Activated CD4-positive, CD25-positive, alpha-beta regulatory T cell treated with anti-CD3 and anti-CD28 coated beads, Interleukin-2, amount 50 U/mL, for 16 hours (primary cell): ENCODE data around the gene TNFSF13B.
"Not testable (repeated sequence)": the region's sequence is repeated elsewhere in the genome, so short reads cannot be mapped to it uniquely, and the experiment has no call there.

Experiments
- DNase-seq: peaks from one replicate; pipeline ENCODE4 v3.0.0-alpha.2; 2020; ENCODE audit warnings: low read depth, low spot score

Gene TNFSF13B

DNA sequence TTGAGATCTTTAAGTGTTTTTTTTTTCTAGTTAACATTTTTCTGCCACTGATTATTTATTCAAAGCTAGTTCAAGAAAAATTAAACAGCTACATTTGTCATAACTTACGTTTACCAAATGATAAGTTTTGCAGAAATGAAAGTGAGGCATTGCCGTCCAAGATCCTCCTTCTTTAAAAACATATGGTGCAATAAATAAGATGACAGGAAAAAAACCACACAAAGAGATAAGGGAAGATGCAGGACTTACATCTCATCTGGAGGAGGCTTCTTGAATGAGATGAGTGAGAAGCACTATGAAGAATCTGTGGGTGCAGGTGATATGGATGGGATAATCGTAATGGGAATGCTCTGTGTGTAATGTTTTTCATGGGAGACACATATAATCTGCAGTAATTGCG lies 12.4 kb downstream of the TNFSF13B start:
- no peak for DNase-seq

DNA sequence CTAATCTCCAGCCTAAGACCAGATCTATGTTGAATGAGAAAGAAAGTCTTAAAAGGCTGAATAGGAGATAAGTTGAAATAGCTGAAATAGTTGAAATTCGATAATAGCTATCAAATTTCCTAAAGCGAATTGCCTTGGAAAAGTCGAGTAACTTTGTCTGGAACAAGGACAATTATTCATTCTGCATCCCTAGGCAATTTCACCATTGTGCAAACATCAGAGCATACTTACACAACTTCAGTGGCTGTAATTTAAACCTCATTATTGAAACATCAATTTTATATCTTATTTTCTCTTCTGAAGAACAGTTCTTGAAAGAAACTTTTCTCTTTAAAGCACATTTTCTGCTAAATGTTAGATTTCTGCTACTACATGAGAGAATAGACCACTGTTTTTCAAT lies 13.6 kb downstream of the TNFSF13B start:
- no peak for DNase-seq

DNA sequence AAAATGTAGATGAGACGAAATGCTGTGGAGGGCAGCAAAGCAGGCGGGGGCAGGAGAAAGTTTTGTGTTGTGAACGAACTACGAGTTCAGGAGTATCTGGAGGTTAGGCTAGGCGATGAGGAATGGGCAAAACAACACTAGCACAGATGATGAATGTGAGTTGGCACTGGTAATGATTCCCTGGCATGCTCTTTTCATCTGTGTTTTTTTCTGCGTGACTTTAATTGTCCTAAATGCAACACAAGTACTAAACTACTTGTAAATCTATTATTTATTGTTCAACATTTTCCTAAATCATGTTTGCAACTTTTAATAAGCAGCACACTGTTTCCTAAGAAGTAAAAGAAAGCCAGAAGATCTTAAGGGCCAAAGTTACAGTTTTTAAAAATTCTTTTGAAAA lies 19.2 kb downstream of the TNFSF13B start:
- DNase-seq, result no peak

DNA sequence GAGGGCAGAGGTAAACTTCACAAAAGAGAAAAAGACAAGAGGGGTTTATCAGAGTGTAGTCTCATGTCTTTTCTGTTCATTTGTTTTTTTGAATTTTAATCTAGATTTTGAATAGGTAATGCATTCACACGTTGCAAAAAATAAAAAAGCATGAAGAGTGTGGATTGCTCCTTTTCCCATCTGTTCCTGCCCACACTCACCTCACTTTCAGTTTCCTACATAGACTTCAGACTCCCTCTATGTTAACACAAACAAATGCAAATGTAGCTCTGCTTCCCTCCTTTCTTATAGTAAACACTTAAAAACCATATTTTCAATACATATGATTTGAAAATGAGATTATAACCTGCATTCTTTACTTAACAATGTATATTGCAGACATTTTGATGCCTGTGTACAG lies 20.3 kb downstream of the TNFSF13B start:
- no peak for DNase-seq

DNA sequence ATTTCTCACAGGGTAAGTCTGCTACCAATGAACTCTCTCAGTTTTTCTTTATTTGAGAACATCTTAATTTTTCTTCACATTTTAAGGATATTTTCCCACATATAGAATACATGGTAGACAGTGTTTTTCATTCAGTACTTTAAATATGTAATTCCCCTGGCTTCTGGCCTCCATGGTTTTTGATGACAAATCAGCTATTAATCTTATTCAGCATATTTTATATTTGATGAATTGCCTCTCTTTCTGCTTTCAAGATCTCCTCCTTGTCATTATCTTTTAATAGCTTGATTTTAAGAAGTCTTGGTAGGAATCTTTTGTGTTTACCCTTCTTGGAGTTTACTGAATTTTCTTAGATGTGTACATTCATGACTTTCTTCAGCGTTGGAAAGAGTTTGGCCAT lies 27.6 kb downstream of the TNFSF13B start:
- no peak for DNase-seq

DNA sequence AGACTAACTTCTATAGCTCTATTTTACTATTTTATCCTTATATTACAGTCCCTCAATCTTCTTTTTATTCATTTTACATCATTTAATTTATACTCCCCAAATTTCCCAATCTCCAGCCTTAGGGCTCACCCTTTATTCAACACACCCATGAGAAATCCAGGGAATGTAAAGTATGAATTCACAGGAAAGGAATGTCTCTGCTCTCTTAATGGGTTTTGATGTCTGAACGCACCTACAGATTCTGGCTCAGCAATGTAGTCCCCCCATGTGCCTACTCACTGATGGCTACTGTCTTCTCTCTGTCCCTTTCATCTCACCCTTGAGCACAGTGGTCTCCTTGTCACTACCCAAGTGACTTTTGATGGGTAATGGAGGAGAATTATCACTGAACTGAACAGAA lies 32.8 kb downstream of the TNFSF13B start:
- no peak for DNase-seq

DNA sequence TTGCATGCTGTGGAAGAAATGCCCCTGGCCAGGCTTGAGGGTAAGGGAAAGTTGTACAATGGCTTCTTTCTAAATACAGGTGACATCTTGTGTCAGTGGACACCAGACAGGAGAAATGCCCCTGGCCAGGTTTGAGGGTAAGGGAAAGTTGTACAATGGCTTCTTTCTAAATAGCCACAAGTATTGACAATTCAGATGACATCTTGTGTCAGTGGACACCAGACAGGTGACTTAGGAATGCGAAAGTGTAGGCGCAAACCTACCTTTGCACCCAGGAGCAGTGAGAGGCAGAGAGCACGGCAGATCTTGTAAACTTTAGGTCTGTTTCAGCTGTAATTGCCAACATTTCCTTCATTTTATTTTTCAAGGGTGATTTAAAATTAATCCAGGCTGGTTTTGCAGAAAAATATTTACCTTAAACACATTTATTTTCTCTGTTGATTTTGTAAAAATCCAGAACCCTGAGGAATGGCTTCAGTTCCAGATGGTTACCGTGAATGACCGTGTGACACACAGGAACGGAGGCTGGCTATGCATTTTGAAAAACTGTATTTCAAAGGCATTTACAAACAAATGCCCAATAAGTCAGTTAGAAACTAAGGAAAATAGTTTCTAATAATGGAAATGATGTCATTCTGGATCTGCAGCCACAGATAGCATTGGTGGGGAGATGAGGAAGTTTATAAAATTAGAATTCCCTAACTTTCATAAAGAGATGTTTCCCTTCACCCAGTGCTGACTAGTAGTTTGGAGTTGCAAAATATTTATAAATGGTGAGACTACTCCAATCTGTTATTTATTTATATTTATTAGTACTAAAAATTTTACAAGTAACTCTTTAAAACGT lies 34.9 kb downstream of the TNFSF13B start:
- no peak for DNase-seq

DNA sequence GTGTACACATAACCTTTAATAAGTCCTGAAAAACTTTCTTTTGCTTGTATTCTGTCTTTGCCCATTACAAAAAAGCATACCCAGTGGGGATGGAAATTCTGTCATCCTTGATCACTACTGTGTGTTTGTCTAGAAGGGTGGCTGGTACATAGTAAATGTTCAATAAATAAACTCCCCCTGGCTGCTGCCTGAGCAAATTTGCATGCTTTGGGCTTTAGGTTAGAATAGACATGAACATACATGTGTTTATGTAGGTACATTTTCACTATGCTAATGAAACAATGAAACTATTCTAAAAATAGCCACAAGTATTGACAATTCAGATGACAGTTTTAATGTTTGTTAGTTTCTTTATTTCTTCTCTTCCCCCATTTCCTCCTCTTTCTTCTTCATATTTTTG lies 36.1 kb downstream of the TNFSF13B start:
- DNase-seq, result no peak

DNA sequence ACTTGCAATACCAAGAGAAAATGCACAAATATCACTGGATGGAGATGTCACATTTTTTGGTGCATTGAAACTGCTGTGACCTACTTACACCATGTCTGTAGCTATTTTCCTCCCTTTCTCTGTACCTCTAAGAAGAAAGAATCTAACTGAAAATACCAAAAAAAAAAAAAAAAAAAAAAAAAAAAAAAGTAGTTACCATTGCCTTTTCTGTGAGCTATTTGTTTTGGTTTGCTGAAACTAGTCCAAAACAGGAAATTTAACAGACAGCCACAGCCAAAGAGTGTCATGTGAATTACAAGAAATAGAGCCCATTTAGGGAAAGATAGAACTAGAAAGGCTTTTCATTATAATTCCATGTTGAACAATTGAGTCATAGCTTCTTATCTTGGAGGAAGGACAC lies 37.3 kb downstream of the TNFSF13B start:
- DNase-seq, result no peak

DNA sequence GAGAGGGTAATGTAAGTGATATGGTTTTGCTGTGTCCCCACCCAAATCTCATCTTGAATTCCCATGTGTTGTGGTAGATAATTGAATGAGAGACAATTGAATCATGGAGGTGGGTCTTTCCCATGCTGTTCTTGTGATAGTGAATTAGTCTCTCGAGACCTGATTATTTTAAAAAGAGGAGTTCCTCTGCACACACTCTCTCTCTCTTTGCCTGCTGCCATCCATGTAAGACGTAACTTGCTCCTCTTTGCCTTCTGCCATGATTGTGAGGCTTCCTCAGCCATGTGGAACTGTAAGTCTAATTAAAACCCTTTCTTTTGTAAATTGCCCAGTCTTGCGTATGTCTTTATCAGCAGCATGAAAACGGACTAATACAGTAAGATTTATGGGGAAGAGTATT lies 42.1 kb downstream of the TNFSF13B start:
- not testable (repeated sequence) for DNase-seq

DNA sequence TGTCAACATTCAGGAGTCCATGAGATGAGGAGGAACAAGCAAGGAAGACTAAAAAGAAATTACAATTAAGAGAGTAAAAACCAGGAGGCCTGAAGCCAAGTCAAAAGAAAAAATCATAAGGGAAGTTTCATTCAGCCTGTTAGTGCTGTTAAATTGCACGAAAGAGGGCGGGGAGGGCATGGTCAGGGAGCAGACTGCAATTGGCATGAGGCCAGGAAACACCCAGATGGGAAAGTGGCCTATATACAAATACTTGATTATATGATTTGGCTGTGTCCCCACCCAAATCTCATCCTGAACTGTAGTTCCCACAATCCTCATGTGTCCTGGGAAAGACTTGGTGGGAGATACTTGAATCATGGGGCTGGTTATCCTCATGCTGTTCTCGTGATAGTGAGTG lies 43.9 kb downstream of the TNFSF13B start:
- no peak for DNase-seq

DNA sequence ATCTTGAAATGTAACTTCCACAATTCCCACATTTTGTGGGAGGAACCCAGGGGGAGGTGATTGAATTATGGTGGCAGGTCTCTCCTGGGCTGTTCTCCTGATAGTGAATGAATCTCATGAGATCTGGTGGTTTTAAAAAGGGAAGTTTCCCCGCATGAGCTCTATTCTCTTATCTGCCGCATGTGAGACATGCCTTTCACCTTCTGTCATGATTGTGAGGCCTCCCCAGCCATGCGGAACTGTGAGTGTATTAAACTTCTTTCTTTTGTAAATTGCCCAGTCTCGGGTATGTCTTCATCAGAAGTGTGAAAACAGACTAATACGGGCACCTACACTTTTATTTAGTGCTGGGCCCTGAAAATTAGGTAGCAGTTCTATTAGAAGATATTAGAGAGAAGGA lies 45.8 kb downstream of the TNFSF13B start:
- no peak for DNase-seq

DNA sequence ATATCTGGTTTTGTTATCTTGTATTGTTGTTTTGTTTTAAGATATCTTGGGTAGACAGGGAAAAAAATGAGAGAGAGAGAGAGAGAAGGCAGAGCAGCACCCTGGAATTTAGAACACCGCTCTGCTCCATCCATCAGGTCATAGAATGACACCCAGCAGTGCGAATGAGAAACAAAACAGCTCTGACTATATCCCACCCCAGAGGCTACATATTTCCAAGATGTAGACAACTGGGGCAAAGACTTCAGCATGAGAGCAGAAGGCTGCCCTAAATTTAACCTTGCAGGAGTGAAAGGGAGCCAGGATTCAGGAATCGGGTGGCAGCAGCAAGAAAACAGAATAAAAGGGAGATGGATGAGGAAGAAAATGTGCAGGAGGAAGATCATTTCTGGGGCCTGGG lies 46.5 kb downstream of the TNFSF13B start:
- no peak for DNase-seq

DNA sequence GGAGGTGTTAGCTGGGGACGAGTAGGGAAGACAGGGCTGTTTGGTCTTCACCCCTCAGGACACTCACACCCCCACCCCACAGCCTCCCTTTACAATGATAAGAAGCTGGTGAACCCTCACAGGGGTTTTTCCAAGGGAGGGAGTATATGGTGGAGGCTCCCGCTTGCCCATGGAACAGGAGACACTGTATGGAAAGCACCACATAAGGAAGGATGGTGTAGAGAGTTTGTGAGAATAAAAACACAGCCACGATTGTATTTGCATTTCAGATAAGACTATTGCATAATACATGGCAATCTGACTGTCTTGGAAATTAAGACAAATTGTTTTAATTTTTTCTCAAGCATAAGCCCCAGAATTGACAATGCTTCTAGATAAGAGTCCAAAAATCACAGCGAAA lies 46.9 kb downstream of the TNFSF13B start:
- no peak for DNase-seq

DNA sequence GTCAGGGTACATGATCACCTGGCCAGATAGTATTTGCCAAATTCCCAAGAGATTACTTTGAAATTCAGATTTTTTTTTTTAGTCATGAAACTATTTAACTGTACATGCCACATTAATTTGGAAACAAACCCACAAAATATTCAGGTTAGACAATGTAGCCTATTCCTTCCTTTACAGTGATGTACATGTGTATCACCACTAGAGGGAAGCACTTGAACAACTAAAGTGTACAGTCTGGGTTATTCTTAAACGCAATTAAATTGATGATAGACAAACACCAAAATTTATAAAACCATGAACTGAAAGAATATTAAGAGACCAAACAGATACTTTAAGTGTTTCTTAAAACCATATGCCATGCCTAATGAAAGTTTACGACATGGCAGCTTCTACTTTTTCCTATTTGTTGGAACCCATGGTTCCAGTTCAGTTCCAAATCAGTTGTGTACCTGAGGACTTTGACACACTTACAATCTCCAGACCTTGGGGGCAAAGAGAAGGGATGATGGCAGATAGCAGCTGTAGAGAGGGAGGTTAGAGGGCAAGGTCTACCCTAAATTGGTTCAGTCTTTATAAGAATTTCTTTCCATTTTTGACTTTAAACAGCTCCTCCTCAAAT lies 52.8 kb downstream of the TNFSF13B start:
- DNase-seq, result no peak

DNA sequence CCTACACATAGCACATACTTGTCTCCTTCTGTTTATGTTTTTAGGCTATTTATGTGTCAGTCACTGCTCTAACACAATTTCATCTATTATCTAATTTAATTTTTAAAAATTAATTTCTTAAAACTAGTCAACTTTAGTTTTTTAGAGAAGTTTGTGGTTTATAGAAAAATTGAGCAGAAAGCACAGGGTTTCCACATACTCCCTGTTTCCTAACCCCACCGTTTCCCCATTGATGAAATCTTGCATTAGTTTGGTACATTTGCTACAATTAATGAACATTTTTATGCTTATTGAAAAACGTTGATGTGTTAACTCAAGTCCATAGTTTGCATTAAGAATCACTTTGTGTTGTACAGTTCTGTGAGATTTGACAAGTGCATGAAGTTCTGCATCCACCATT lies 53.5 kb downstream of the TNFSF13B start:
- DNase-seq, result no peak

DNA sequence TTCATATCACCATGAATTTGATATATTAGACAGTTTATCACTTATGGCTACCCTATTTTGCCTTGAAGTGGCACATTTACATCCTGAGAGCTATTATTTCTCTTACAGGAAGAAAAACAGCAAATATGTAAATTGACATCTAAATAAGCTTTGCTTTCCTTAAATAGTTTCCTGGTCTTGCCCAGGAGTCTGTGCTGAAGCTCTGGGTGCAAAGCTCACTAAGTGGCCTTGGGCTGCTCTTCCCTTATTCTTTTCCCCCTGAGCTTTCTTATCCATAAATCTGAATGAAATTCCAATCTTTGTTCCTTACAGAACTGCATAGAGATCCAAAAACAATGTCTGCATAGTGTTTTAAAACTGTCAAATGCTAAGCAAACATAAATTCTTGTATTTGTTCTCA lies 56.3 kb downstream of the TNFSF13B start:
- DNase-seq, result no peak

DNA sequence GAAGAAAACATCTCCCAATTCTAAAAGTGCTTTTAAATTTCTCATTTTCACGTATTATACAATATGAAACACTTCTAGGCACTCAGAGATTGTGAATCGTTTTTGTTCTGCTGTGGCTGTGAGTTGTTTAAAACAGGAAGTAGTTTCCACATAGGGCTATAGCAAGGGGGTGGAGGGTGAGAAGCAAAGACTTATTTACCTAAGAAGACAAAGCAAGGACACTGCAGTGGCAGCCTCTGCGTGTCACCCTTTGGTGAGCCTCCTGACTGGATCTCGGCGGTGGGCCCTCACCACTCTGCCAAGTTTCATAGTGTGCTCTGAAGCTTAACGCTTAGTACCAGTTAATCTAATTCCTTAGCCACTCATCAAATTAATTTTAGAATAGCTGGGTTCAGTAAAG lies 56.8 kb downstream of the TNFSF13B start:
- DNase-seq, result no peak

DNA sequence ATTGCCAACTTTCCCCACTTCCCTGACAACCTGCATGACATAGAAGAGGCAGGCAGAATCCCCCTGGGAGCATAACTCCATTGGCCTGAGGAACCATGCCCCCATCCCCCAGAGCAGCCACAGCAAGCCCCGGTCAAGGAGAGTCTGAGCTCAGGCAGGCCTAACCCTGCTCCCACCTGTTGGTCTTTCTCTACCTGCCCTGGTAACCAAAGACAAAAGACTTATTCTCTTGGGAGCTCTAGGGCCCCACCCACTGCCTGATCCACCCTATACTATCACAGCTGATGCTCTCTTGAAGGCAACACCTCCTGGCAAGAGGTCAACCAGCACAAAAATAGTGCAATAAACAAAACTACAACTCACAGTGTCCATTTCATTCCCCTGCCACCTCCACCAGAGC lies 59.3 kb downstream of the TNFSF13B start:
- DNase-seq, result no peak

DNA sequence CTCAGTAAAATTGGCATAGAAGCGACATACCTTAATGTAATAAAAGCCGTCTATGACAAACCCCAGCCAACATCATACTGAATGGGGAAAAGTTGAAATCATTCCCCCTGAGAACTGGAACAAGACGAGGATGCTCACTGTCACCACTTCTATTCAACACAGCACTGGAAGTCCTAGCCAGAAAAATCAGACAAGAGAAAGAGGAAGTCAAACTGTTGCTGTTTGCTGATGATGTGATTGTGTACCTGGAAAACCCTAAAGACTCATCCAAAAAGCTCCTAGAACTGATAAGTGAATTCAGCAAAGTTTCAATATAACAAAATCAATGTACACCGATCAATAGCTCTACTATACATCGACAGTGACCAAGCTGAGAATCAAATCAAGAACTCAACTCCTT lies 63.3 kb downstream of the TNFSF13B start:
- no peak for DNase-seq

DNA sequence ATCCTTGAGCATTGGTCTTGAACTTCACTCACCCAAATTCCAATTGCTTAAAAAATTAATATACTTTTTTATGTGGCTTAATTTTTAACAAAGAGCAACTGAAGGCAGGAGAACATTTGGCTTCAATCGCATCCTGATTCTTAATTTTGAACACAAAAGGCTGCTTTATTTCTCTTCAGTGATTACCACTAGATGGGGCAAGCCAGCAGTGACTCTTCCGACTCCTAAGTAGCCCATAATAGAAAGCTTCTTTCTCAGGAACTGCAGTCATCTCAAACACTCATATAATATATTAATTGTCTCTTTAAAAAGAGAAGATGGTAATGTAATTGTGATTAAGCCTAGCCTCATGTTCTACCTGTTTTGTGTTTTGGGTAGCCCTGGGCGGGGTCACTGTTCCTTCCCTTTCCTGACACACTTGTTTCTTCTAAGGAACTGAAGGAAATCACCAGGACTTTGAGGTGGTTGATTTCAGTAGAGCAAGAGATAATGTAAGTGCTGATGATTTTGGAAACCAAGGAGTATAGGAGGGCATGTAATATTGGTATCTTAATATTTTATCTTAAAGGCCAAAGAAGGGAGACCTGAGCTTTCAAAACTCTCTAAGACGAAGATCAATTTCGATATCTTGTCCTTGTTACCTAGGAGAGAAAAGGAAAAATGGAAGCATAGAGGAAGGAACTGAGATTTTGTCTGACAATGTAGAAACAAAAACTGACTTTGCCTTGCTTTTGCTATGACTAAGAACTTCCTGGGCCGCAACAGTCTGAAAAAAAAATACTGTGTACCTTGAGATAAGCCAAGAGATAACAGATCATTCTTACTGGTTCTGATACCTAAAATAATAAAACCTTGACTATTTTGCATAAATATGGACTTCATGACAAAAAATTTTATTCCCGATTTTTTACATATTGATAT lies 73.1 kb downstream of the TNFSF13B start:
- no peak for DNase-seq

DNA sequence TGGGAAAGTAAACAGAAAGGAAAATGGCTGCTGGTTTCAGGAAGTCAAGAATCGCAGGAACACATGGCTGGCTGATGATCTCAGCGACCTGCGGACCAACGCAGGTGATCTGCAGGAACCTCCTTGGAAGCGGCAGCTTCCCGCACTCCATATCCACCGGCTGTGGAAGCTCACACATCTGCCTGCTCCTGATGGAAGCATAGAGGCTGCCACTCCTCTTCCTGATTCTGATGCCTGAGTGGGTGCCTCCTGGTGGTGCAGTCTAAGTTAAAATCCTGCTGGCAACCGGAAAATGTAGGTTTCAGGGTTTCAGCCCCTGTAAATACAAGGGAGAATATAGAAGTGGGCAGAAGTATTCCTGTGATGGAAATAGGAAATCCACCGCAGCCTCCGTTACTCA lies 75.5 kb downstream of the TNFSF13B start:
- no peak for DNase-seq
